Liver (tissue), 9 donors: ENCODE measurements around the gene NUDT17. TPM values are rescaled to one million over a fixed set of nuclear protein-coding genes. Genes with fewer than 3 reads are reported as not detected.

ENCODE experiments used
- DNase-seq: peaks from one replicate; pipeline ENCODE4 v3.0.0-alpha.2; 2017; ENCODE audit warnings: low spot score
- H3K27ac ChIP-seq, 2 donors: one replicate each; pipeline ENCODE4 v1.7.0; 2013; ENCODE audit warnings: inconsistent platforms in 2 of 2, low read length in 2 of 2, control low read depth in 1 of 2, low read depth in 1 of 2, mild to moderate bottlenecking in 1 of 2
- H3K27me3 ChIP-seq, 4 donors: one replicate each; pipeline versions ENCODE4 v1.6.1 to v1.7.0; 2013; ENCODE audit warnings: low read length in 3 of 4, inconsistent platforms in 1 of 4, mild to moderate bottlenecking in 1 of 4, moderate library complexity in 1 of 4; ENCODE audit not compliant: control insufficient read depth in 4 of 4, insufficient read depth in 4 of 4
- H3K36me3 ChIP-seq, 4 donors: one replicate each; pipeline versions ENCODE4 v1.6.1 to v1.7.0; 2013; ENCODE audit warnings: low read length in 3 of 4, mild to moderate bottlenecking in 3 of 4, low read depth in 1 of 4, moderate library complexity in 1 of 4; ENCODE audit not compliant: control insufficient read depth in 4 of 4, insufficient read depth in 3 of 4
- H3K4me1 ChIP-seq, 4 donors: one replicate each; pipeline versions ENCODE4 v1.6.1 to v1.7.0; 2013; ENCODE audit warnings: low read length in 3 of 4, mild to moderate bottlenecking in 3 of 4, moderate library complexity in 1 of 4; ENCODE audit not compliant: control insufficient read depth in 4 of 4, insufficient read depth in 4 of 4
- H3K4me3 ChIP-seq, 3 donors: one replicate each; pipeline versions ENCODE4 v1.6.1 to v1.7.0; 2013; ENCODE audit warnings: low read length in 3 of 3, control low read depth in 1 of 3, low read depth in 1 of 3, mild to moderate bottlenecking in 1 of 3
- H3K9ac ChIP-seq, 2 donors: one replicate each; pipeline ENCODE4 v1.7.0; 2013; ENCODE audit warnings: low read length in 2 of 2, mild to moderate bottlenecking in 2 of 2, moderate library complexity in 2 of 2, control low read depth in 1 of 2, low read depth in 1 of 2
- H3K9me3 ChIP-seq, 4 donors: one replicate each; pipeline versions ENCODE4 v1.6.1 to v1.7.0; 2013; ENCODE audit warnings: low read length in 3 of 4; ENCODE audit not compliant: control insufficient read depth in 4 of 4
- EGR1 ChIP-seq, 2 donors: IDR thresholded peaks; 2 replicates each; pipeline ENCODE4 v1.6.1; 2016 to 2018; ENCODE audit warnings: antibody characterized with exemption in 2 of 2, low read depth in 2 of 2
- FOXA1 ChIP-seq: IDR thresholded peaks from 2 replicates; pipeline ENCODE4 v1.6.1; 2016; ENCODE audit warnings: antibody characterized with exemption
- FOXA2 ChIP-seq: IDR thresholded peaks from 2 replicates; pipeline ENCODE4 v1.6.1; 2016; ENCODE audit warnings: antibody characterized with exemption
- GABPA ChIP-seq, 2 donors: IDR thresholded peaks in 1 of 2; conservative IDR thresholded peaks in 1 of 2; 2 replicates each; pipeline ENCODE4 v1.6.1; 2016; ENCODE audit warnings: antibody characterized with exemption in 2 of 2, mild to moderate bottlenecking in 1 of 2, moderate library complexity in 1 of 2
- HNF4A ChIP-seq, 2 donors: conservative IDR thresholded peaks; 2 replicates each; pipeline ENCODE4 v1.6.1; 2016; ENCODE audit warnings: antibody characterized with exemption in 2 of 2, mild to moderate bottlenecking in 2 of 2
- HNF4G ChIP-seq: IDR thresholded peaks from 2 replicates; pipeline ENCODE4 v1.6.1; 2016; ENCODE audit warnings: antibody characterized with exemption
- JUND ChIP-seq, 2 donors: IDR thresholded peaks; 2 replicates each; pipeline ENCODE4 v1.6.1; 2016; ENCODE audit warnings: antibody characterized with exemption in 2 of 2
- NR2F2 ChIP-seq: IDR thresholded peaks from 2 replicates; pipeline ENCODE4 v1.6.1; 2016; ENCODE audit warnings: antibody characterized with exemption
- RAD21 ChIP-seq, 2 donors: IDR thresholded peaks; 2 replicates each; pipeline ENCODE4 v1.6.1; 2016; ENCODE audit warnings: antibody characterized with exemption in 2 of 2, mild to moderate bottlenecking in 2 of 2
- RXRA ChIP-seq, 2 donors: IDR thresholded peaks; 2 replicates each; pipeline ENCODE4 v1.6.1; 2017 to 2018; ENCODE audit warnings: antibody characterized with exemption in 2 of 2, mild to moderate bottlenecking in 1 of 2
- SP1 ChIP-seq: IDR thresholded peaks from 2 replicates; pipeline ENCODE4 v1.6.1; 2018; ENCODE audit warnings: antibody characterized with exemption, mild to moderate bottlenecking
- TAF1 ChIP-seq: conservative IDR thresholded peaks from 2 replicates; pipeline ENCODE4 v1.6.1; 2016; ENCODE audit warnings: antibody characterized with exemption, mild to moderate bottlenecking
- YY1 ChIP-seq: IDR thresholded peaks from 2 replicates; pipeline ENCODE4 v1.6.1; 2016; ENCODE audit warnings: antibody characterized with exemption, mild to moderate bottlenecking
- WGBS: extraction: QIAGEN DNeasy Blood & Tissue Kit; methylation state at CpG from one replicate; pipeline ENCODE4 v1.1.7; 2013; 5-methylcytosine and 5-hydroxymethylcytosine counted together
- polyA plus RNA-seq, 2 donors: library from polyadenylated mRNA; stranded (reverse) in 1 of 2; unstranded in 1 of 2; fragments of 200-250 nt in 1 of 2; fragments of >200 nt in 1 of 2; fragmentation: Nextera tagmentation in 1 of 2; extraction: Ambion mirVana in 1 of 2; gene quantifications; one replicate each; pipeline versions ENCODE4 v1.2.1 to v1.2.3, GENCODE V29; 2013 to 2015
- total RNA-seq, 2 donors: library from RNA; depleted of rRNA; stranded (reverse); fragments of >200 nt; gene quantifications; one replicate each; pipeline ENCODE4 v1.2.3, GENCODE V29; 2014
- TF ChIP-seq, protein P1 (sequence below): fragments of 150-350 bp; IDR thresholded peaks from 2 replicates; pipeline ENCODE4 v1.5.1; 2017; ENCODE audit warnings: improper control_type of control experiment, low read depth, low read length; ENCODE audit not compliant: missing input control
- TF ChIP-seq, protein P2 (sequence below): IDR thresholded peaks from 2 replicates; pipeline ENCODE4 v1.6.1; 2016; ENCODE audit warnings: antibody characterized with exemption
- TF ChIP-seq, protein P3 (sequence below): IDR thresholded peaks from 2 replicates; pipeline ENCODE4 v1.6.1; 2016; ENCODE audit warnings: antibody characterized with exemption, mild to moderate bottlenecking
- TF ChIP-seq, protein P4 (sequence below): IDR thresholded peaks from 2 replicates; pipeline ENCODE4 v1.6.1; 2016; ENCODE audit warnings: antibody characterized with exemption
- donor health status: healthy.
- donor health status: healthy.
- donor health status: healthy.
- donor health status: healthy.
- donor health status: healthy.

NUDT17 gene, protein sequence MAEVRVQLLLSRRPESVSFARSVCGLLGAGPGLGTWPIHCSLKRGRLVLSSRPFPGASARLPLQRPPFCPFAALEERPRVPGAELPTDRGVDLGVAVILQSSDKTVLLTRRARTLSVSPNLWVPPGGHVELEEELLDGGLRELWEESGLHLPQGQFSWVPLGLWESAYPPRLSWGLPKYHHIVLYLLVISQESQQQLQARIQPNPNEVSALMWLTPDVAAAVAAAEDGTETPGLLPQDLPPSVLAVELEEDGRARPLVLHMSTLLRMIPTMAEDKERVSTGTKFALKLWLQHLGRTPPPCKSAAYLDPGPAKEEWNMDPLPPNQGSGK
- 1 to 10 TPM in 1 of 2 donors, under 1 TPM in 1; 0.59 to 2.1 TPM for total RNA-seq
- 1 to 10 TPM in 1 of 2 donors, under 1 TPM in 1; 0.78 to 1.3 TPM for polyA plus RNA-seq

- Histone ChIP-seq H3K27ac (peak within 1 kb of the TSS in 1 of 2 donors; percentile 1), H3K9ac (peak within 1 kb of the TSS in 1 of 2 donors; percentile 5), H3K9me3 (no peaks in the 10 kb centered on the region), H3K36me3 (peaks cover 10 to 40% (median 32%) of the 10 kb centered on the region in 4 donors), H3K4me1 (peaks cover 5 to 13% (median 11%) of the 10 kb centered on the region in 4 donors), H3K27me3 (no peaks in the 10 kb centered on the region), H3K4me3 (peak within 1 kb of the TSS in 2 of 3 donors; percentile 29 to 63)
- 2% methylated on average over 50 of the region's 50 CpGs for WGBS
- TF ChIP-seq RAD21 (IDR thresholded peaks at IDR 0.05) (peak; percentile 74 to 84), YY1 (peak; percentile 84), HNF4A (conservative IDR thresholded peaks at IDR 0.05) (no peak), HNF4G (no peak), SP1 (no peak), TAF1 (no peak), EGR1 (IDR thresholded peaks at IDR 0.05; ENCODE audit: low read depth in 2 of 2) (no peak), JUND (IDR thresholded peaks at IDR 0.05) (no peak), FOXA1 (no peak), RXRA (IDR thresholded peaks at IDR 0.05) (peak; percentile 16 to 18)
- TF ChIP-seq, protein P1, sequence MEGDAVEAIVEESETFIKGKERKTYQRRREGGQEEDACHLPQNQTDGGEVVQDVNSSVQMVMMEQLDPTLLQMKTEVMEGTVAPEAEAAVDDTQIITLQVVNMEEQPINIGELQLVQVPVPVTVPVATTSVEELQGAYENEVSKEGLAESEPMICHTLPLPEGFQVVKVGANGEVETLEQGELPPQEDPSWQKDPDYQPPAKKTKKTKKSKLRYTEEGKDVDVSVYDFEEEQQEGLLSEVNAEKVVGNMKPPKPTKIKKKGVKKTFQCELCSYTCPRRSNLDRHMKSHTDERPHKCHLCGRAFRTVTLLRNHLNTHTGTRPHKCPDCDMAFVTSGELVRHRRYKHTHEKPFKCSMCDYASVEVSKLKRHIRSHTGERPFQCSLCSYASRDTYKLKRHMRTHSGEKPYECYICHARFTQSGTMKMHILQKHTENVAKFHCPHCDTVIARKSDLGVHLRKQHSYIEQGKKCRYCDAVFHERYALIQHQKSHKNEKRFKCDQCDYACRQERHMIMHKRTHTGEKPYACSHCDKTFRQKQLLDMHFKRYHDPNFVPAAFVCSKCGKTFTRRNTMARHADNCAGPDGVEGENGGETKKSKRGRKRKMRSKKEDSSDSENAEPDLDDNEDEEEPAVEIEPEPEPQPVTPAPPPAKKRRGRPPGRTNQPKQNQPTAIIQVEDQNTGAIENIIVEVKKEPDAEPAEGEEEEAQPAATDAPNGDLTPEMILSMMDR, result peak; percentile 77
- TF ChIP-seq, protein P2, sequence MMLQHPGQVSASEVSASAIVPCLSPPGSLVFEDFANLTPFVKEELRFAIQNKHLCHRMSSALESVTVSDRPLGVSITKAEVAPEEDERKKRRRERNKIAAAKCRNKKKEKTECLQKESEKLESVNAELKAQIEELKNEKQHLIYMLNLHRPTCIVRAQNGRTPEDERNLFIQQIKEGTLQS, result no peak
- peak; percentile 85 for DNase-seq
Measured at GRCh38 chr1:145845514-145846161, at the start of gene NUDT17. Gene NUDT17, plus strand, starts transcription at chr1:145845630. Its CDS starts 11 bp downstream, at chr1:145845641.

DNA sequence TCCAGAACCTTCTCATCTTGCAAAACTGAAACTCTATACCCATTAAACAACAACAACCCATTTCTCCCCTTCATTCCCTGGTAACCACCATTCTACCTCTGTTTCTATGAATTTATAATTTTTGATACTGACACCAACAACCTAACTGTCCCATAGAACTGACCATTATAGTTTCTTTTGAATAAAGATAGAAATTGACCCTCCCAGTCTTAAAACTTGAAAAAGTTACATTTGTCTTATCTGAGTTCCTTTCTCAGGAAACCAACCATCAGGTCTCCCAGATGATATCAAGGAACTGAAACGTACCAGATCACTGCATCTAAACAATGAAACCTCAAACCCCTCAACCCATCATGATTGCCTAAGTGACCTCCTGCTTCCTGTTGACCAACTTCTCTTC is 48.7 kb upstream of the NUDT17 start:
- Histone ChIP-seq H3K4me3 (no peak overlapping the region), H3K27me3 (no peaks in the 10 kb centered on the region), H3K9me3 (peaks cover 0 to 2% (median under 1%) of the 10 kb centered on the region in 4 donors), H3K36me3 (no peaks in the 10 kb centered on the region), H3K9ac (no peak overlapping the region), H3K27ac (no peak overlapping the region), H3K4me1 (no peaks in the 10 kb centered on the region)
- WGBS, result 76% methylated on average over 1 of the region's 1 CpG
- no peak for TF ChIP-seq RXRA (IDR thresholded peaks at IDR 0.05)
- TF ChIP-seq, protein P1, result no peak
- no peak for TF ChIP-seq HNF4A (conservative IDR thresholded peaks at IDR 0.05)
- TF ChIP-seq NR2F2, result no peak
- no peak for TF ChIP-seq JUND (IDR thresholded peaks at IDR 0.05)
- TF ChIP-seq YY1, result no peak
- no peak for TF ChIP-seq FOXA1
- TF ChIP-seq, protein P3, sequence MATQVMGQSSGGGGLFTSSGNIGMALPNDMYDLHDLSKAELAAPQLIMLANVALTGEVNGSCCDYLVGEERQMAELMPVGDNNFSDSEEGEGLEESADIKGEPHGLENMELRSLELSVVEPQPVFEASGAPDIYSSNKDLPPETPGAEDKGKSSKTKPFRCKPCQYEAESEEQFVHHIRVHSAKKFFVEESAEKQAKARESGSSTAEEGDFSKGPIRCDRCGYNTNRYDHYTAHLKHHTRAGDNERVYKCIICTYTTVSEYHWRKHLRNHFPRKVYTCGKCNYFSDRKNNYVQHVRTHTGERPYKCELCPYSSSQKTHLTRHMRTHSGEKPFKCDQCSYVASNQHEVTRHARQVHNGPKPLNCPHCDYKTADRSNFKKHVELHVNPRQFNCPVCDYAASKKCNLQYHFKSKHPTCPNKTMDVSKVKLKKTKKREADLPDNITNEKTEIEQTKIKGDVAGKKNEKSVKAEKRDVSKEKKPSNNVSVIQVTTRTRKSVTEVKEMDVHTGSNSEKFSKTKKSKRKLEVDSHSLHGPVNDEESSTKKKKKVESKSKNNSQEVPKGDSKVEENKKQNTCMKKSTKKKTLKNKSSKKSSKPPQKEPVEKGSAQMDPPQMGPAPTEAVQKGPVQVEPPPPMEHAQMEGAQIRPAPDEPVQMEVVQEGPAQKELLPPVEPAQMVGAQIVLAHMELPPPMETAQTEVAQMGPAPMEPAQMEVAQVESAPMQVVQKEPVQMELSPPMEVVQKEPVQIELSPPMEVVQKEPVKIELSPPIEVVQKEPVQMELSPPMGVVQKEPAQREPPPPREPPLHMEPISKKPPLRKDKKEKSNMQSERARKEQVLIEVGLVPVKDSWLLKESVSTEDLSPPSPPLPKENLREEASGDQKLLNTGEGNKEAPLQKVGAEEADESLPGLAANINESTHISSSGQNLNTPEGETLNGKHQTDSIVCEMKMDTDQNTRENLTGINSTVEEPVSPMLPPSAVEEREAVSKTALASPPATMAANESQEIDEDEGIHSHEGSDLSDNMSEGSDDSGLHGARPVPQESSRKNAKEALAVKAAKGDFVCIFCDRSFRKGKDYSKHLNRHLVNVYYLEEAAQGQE, result no peak
- no peak for TF ChIP-seq FOXA2
- TF ChIP-seq, protein P4, sequence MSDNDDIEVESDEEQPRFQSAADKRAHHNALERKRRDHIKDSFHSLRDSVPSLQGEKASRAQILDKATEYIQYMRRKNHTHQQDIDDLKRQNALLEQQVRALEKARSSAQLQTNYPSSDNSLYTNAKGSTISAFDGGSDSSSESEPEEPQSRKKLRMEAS, result no peak
- no peak for TF ChIP-seq GABPA (IDR thresholded peaks at IDR 0.05 in 1 of 2, conservative IDR thresholded peaks at IDR 0.05 in 1 of 2)
- TF ChIP-seq HNF4G, result no peak
- TF ChIP-seq, protein P2, result no peak
- no peak for DNase-seq
